Ramos (cell line): ENCODE data around the gene EDEM3.

Experiments used
- in situ Hi-C: fragments of 300-500 bp; cut with MboI; formaldehyde crosslinking; loops from one replicate; pipeline ENCODE4 v1.14.3; 2022; ENCODE audit warnings: low sequenced_read_pairs; ENCODE audit not compliant: unreplicated experiment

Gene EDEM3

GRCh38 chr1:184648160-184648855 is 106.3 kb downstream of the EDEM3 start:
- in situ Hi-C loops, result no loop called here

- in situ Hi-C loops, result no loop called here
Measured at GRCh38 chr1:184647471-184647870, 107.2 kb downstream of the EDEM3 start.

GRCh38 chr1:184646824-184647223 is 107.8 kb downstream of the EDEM3 start:
- in situ Hi-C loops, result no loop called here

- in situ Hi-C loops, result no loop called here
Measured at GRCh38 chr1:184646178-184646701, 108.4 kb downstream of the EDEM3 start.

GRCh38 chr1:184644771-184645170 is 109.9 kb downstream of the EDEM3 start:
- in situ Hi-C loops, result no loop called here

GRCh38 chr1:184643661-184644060 is 111.0 kb downstream of the EDEM3 start:
- in situ Hi-C loops, result no loop called here

GRCh38 chr1:184641894-184642293 is 112.8 kb downstream of the EDEM3 start:
- in situ Hi-C loops, result no loop called here

- in situ Hi-C loops, result no loop called here
Measured at GRCh38 chr1:184640505-184640904, 114.2 kb downstream of the EDEM3 start.
